ENCODE data around the gene CAMKK2.

CAMKK2 gene

GRCh38 chr12:121250359-121250758 lies 46.1 kb downstream of the CAMKK2 start:
- Histone ChIP-seq H3K9me3 (ENCODE audit: insufficient read depth, low read length) (no peaks in the 10 kb centered on the region), H3K4me2 (ENCODE audit: low read length) (no peak overlapping the region), H3K9ac (ENCODE audit: low read length) (no peak overlapping the region), H3K4me1 (ENCODE audit: low read length) (no peaks in the 10 kb centered on the region), H3K79me2 (ENCODE audit: low read length) (no peaks in the 10 kb centered on the region), H3K4me3 (ENCODE audit: low read length) (no peak overlapping the region), H3K36me3 (replicated peaks; ENCODE audit: low read depth, low read length) (peaks cover 37% of the 10 kb centered on the region), H3K27ac (ENCODE audit: low read length) (no peak overlapping the region), H3K27me3 (ENCODE audit: low read depth, low read length) (no peaks in the 10 kb centered on the region), H2AFZ (ENCODE audit: low read depth, low read length) (no peak overlapping the region), H4K20me1 (ENCODE audit: insufficient read depth, low read length) (no peaks in the 10 kb centered on the region)
- no peak for TF ChIP-seq EZH2phosphoT487 (IDR thresholded peaks at IDR 0.05; ENCODE audit: low read depth)
- TF ChIP-seq CTCF (IDR thresholded peaks at IDR 0.05; ENCODE audit: low read depth, low read length): no peak

GRCh38 chr12:121248622-121249021 lies 47.9 kb downstream of the CAMKK2 start:
- H3K4me1 ChIP-seq (ENCODE audit: low read length): no peaks in the 10 kb centered on the region
- no peaks in the 10 kb centered on the region for H4K20me1 ChIP-seq (ENCODE audit: insufficient read depth, low read length)
- no peak overlapping the region for H3K4me3 ChIP-seq (ENCODE audit: low read length)
- H2AFZ ChIP-seq (ENCODE audit: low read depth, low read length): no peak overlapping the region
- no peak overlapping the region for H3K9ac ChIP-seq (ENCODE audit: low read length)
- H3K4me2 ChIP-seq (ENCODE audit: low read length): no peak overlapping the region
- no peak overlapping the region for H3K27ac ChIP-seq (ENCODE audit: low read length)
- no peaks in the 10 kb centered on the region for H3K9me3 ChIP-seq (ENCODE audit: insufficient read depth, low read length)
- no peaks in the 10 kb centered on the region for H3K79me2 ChIP-seq (ENCODE audit: low read length)
- TF ChIP-seq EZH2phosphoT487 (IDR thresholded peaks at IDR 0.05; ENCODE audit: low read depth) (no peak), CTCF (IDR thresholded peaks at IDR 0.05; ENCODE audit: low read depth, low read length) (no peak)
- H3K36me3 ChIP-seq (replicated peaks; ENCODE audit: low read depth, low read length): peaks cover 32% of the 10 kb centered on the region
- H3K27me3 ChIP-seq (ENCODE audit: low read depth, low read length): no peaks in the 10 kb centered on the region

DNA sequence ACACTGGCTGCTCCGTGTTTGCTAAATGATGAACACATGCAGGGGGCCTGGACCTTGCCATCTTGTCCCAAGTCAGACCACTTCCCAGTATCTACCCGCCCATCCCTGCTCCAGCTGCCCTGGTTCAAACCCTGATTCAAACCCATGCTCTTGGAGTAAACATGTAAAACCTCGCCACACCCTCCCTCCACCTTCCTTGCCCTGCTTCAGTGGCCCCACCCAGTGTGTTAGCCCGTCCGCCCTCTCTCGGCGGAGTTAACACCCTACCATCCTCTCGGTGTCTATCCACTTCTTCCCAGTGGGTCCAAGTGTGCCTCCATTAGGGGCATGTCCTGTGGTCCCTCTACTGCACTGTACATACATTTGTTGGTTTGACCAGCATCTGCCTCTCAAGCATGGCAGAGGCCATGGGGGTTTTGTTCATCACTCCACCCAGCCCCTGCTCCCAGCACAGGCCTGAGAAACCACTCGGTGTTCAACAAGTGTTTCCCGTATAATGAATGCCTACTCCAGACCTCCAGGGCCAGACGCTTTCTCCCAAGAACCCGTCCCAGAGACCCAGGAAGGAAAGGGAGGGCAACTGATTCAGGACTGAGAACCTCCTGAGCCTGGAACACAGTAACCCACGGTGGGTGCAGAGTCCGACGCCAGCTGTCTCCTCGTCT lies 49.5 kb downstream of the CAMKK2 start:
- peaks cover 21% of the 10 kb centered on the region for H3K36me3 ChIP-seq (replicated peaks; ENCODE audit: low read depth, low read length)
- H3K27me3 ChIP-seq (ENCODE audit: low read depth, low read length): no peaks in the 10 kb centered on the region
- no peak overlapping the region for H2AFZ ChIP-seq (ENCODE audit: low read depth, low read length)
- H4K20me1 ChIP-seq (ENCODE audit: insufficient read depth, low read length): no peaks in the 10 kb centered on the region
- no peaks in the 10 kb centered on the region for H3K4me1 ChIP-seq (ENCODE audit: low read length)
- no peak overlapping the region for H3K4me3 ChIP-seq (ENCODE audit: low read length)
- H3K9me3 ChIP-seq (ENCODE audit: insufficient read depth, low read length): no peaks in the 10 kb centered on the region
- no peak for TF ChIP-seq EZH2phosphoT487 (IDR thresholded peaks at IDR 0.05; ENCODE audit: low read depth)
- H3K4me2 ChIP-seq (ENCODE audit: low read length): no peak overlapping the region
- H3K9ac ChIP-seq (ENCODE audit: low read length): no peak overlapping the region
- no peak overlapping the region for H3K27ac ChIP-seq (ENCODE audit: low read length)
- no peaks in the 10 kb centered on the region for H3K79me2 ChIP-seq (ENCODE audit: low read length)

GRCh38 chr12:121245951-121246350 lies 50.6 kb downstream of the CAMKK2 start:
- H3K4me1 ChIP-seq (ENCODE audit: low read length): no peaks in the 10 kb centered on the region
- no peak overlapping the region for H3K27ac ChIP-seq (ENCODE audit: low read length)
- no peaks in the 10 kb centered on the region for H3K27me3 ChIP-seq (ENCODE audit: low read depth, low read length)
- no peak overlapping the region for H2AFZ ChIP-seq (ENCODE audit: low read depth, low read length)
- H3K36me3 ChIP-seq (replicated peaks; ENCODE audit: low read depth, low read length): peaks cover 18% of the 10 kb centered on the region
- no peak overlapping the region for H3K4me2 ChIP-seq (ENCODE audit: low read length)
- TF ChIP-seq EZH2phosphoT487 (IDR thresholded peaks at IDR 0.05; ENCODE audit: low read depth) (no peak), CTCF (IDR thresholded peaks at IDR 0.05; ENCODE audit: low read depth, low read length) (no peak)
- H3K79me2 ChIP-seq (ENCODE audit: low read length): no peaks in the 10 kb centered on the region
- H3K9ac ChIP-seq (ENCODE audit: low read length): no peak overlapping the region
- H4K20me1 ChIP-seq (ENCODE audit: insufficient read depth, low read length): no peaks in the 10 kb centered on the region
- no peak overlapping the region for H3K4me3 ChIP-seq (ENCODE audit: low read length)
- no peaks in the 10 kb centered on the region for H3K9me3 ChIP-seq (ENCODE audit: insufficient read depth, low read length)

Measured in OCI-LY3 (cell line).